DND-41 (cell line): Measurements from ENCODE around the gene MRPS23.

ENCODE experiments used
- EZH2 ChIP-seq: IDR thresholded peaks from 3 replicates; pipeline ENCODE4 v1.6.1; 2012; ENCODE audit warnings: borderline replicate concordance, low read depth, mild to moderate bottlenecking, moderate library complexity, low read length, inconsistent platforms; ENCODE audit not compliant: severe bottlenecking
- TF ChIP-seq, protein P1 (sequence below): IDR thresholded peaks from 2 replicates; pipeline ENCODE4 v1.5.1; 2012; ENCODE audit warnings: borderline replicate concordance, low read length, moderate library complexity, mild to moderate bottlenecking; ENCODE audit not compliant: poor library complexity, severe bottlenecking; ENCODE audit errors: extremely low read depth

DNA sequence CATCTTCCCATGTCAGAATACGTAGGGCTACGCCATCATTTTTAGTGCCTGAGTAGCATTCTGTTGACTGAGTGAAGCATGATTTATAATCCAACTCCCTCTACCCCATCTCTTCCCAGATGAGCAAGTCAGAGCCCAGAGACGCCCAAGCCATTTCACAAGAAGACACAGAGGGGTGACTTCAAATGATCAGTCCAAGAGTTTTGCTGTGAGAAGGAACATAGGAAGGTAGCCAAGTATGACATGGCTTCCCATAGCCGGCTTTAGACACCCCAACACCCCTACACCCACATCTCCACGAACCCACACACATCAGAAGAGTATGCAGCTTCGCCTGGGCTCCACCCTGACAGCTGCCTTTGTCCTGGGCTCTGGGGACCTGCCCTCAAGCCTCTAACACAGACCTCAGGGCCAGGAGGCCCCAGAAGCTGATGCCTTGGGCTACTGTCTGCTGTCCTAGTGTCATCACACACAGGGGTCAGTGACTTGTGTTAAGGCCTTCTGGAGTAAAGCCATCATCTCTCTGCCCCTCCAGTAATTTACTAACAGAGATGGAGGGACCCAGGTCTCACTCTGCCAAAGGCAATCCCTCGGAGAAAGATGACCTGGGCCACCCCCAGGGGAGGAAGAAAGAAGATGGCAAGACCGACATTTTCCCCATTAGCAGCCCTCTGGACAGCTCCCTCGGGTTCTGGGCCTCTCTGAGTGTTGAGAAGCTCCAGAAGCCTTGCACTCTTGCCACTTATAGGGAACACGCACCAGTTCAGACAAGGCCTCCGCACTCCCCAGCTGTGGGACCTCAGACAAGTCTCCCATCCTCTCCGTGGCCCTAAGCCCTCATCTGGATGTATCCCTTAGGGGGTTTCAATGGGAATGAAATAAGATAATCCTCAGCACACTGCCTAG lies 38.7 kb upstream of the MRPS23 start:
- TF ChIP-seq, protein P1, sequence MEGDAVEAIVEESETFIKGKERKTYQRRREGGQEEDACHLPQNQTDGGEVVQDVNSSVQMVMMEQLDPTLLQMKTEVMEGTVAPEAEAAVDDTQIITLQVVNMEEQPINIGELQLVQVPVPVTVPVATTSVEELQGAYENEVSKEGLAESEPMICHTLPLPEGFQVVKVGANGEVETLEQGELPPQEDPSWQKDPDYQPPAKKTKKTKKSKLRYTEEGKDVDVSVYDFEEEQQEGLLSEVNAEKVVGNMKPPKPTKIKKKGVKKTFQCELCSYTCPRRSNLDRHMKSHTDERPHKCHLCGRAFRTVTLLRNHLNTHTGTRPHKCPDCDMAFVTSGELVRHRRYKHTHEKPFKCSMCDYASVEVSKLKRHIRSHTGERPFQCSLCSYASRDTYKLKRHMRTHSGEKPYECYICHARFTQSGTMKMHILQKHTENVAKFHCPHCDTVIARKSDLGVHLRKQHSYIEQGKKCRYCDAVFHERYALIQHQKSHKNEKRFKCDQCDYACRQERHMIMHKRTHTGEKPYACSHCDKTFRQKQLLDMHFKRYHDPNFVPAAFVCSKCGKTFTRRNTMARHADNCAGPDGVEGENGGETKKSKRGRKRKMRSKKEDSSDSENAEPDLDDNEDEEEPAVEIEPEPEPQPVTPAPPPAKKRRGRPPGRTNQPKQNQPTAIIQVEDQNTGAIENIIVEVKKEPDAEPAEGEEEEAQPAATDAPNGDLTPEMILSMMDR: no peak
- TF ChIP-seq EZH2: no peak
